NCI-H774 (cell line): Measurements from ENCODE around the gene KCTD14.
A peak's percentile ranks its signal among the peaks of the same experiment; 100 is the strongest.
"Not testable (repeated sequence)": the region's sequence is repeated elsewhere in the genome, so short reads cannot be mapped to it uniquely, and the experiment has no call there.

Source experiments
- DNase-seq: peaks from one replicate; lab custom pipeline; 2025; lab: John Stamatoyannopoulos, UW

KCTD14 gene

GRCh38 chr11:78021611-78022010 lies 1.5 kb downstream of the KCTD14 start:
- DNase-seq: no peak

- DNase-seq: no peak
Observed at GRCh38 chr11:78020246-78020645, 2.8 kb downstream of the KCTD14 start.

GRCh38 chr11:78019808-78020207 lies 3.3 kb downstream of the KCTD14 start:
- no peak for DNase-seq

GRCh38 chr11:78015878-78016277 lies 7.2 kb downstream of the KCTD14 start:
- DNase-seq: no peak

- DNase-seq: not testable (repeated sequence)
Observed at GRCh38 chr11:78014937-78015520, 8.0 kb downstream of the KCTD14 start.

- no peak for DNase-seq
Observed at GRCh38 chr11:78011301-78011700, 11.8 kb downstream of the KCTD14 start.

- DNase-seq: no peak
Observed at GRCh38 chr11:78010755-78011154, 12.3 kb downstream of the KCTD14 start.

- DNase-seq: no peak
Observed at GRCh38 chr11:78010304-78010703, 12.8 kb downstream of the KCTD14 start.

- no peak for DNase-seq
Observed at GRCh38 chr11:78009062-78009461, 14.0 kb downstream of the KCTD14 start.

- DNase-seq: peak; percentile 51
Observed at GRCh38 chr11:78000193-78000592, 22.9 kb downstream of the KCTD14 start.

GRCh38 chr11:77999446-78000030 lies 23.5 kb downstream of the KCTD14 start:
- peak; percentile 42 for DNase-seq

GRCh38 chr11:77994434-77995362 lies 28.4 kb downstream of the KCTD14 start, which contains the start of gene INTS4:
TSS of gene INTS4 (minus strand) at chr11:77994668. CDS start at chr11:77994643, 25 bp downstream.
- DNase-seq: peak; percentile 100

- DNase-seq: no peak
Observed at GRCh38 chr11:77993902-77994301, 29.2 kb downstream of the KCTD14 start.

GRCh38 chr11:77990981-77991380 lies 32.1 kb downstream of the KCTD14 start:
- DNase-seq: no peak

GRCh38 chr11:77986456-77986855 lies 36.6 kb downstream of the KCTD14 start:
- DNase-seq: not testable (repeated sequence)

- no peak for DNase-seq
Observed at GRCh38 chr11:77981346-77981947, 41.6 kb downstream of the KCTD14 start.

- no peak for DNase-seq
Observed at GRCh38 chr11:77968337-77968736, 54.7 kb downstream of the KCTD14 start.

- DNase-seq: no peak
Observed at GRCh38 chr11:77967753-77968152, 55.3 kb downstream of the KCTD14 start.

GRCh38 chr11:77967121-77967520 lies 56.0 kb downstream of the KCTD14 start:
- no peak for DNase-seq

- no peak for DNase-seq
Observed at GRCh38 chr11:77966338-77966737, 56.7 kb downstream of the KCTD14 start.
